SH-SY5Y (cell line): Measurements from ENCODE around the gene FERMT2.

Experiments
- GATA2 ChIP-seq: IDR thresholded peaks from 2 replicates; pipeline ENCODE4 v1.6.1; 2011; ENCODE audit warnings: mild to moderate bottlenecking, low read depth, low read length
- GATA3 ChIP-seq: IDR thresholded peaks from 2 replicates; pipeline ENCODE4 v1.6.1; 2011; ENCODE audit warnings: low read depth, mild to moderate bottlenecking, low read length, moderate library complexity

DNA sequence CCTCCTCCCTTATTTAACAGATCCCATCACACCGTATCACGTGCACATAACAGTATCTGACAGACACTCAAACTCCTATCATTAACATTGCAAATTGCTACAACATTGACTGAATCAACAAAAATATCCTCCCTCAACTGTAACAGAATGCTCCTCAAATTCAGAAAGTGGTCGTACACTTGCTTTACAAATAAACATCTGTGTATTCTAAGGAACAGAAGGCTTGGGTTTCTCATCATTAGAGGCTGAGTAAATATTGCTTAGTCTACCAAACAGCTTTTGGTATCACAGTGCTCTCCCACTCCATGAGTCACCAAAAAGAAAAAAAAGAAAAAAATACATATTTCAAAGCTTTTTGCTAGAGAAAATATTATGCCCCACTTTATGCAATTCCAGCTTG, 23.9 kb downstream of the FERMT2 start:
- no peak for TF ChIP-seq GATA2
- TF ChIP-seq GATA3: no peak
